VCaP (cell line): ENCODE measurements around the gene C19orf67.

Source experiments
- H3K27ac ChIP-seq: fragments of 450-650 bp; 2 replicates; pipeline ENCODE4 v1.5.1; 2017
- TF ChIP-seq, protein P1 (sequence below): fragments of 450-650 bp; conservative IDR thresholded peaks from 2 replicates; pipeline ENCODE4 v1.5.1; 2017; ENCODE audit warnings: mild to moderate bottlenecking, moderate library complexity

Gene C19orf67

GRCh38 chr19:14114439-14114838, 28.9 kb upstream of the C19orf67 start:
- TF ChIP-seq, protein P1, sequence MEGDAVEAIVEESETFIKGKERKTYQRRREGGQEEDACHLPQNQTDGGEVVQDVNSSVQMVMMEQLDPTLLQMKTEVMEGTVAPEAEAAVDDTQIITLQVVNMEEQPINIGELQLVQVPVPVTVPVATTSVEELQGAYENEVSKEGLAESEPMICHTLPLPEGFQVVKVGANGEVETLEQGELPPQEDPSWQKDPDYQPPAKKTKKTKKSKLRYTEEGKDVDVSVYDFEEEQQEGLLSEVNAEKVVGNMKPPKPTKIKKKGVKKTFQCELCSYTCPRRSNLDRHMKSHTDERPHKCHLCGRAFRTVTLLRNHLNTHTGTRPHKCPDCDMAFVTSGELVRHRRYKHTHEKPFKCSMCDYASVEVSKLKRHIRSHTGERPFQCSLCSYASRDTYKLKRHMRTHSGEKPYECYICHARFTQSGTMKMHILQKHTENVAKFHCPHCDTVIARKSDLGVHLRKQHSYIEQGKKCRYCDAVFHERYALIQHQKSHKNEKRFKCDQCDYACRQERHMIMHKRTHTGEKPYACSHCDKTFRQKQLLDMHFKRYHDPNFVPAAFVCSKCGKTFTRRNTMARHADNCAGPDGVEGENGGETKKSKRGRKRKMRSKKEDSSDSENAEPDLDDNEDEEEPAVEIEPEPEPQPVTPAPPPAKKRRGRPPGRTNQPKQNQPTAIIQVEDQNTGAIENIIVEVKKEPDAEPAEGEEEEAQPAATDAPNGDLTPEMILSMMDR, result no peak
- no peak overlapping the region for H3K27ac ChIP-seq

GRCh38 chr19:14113762-14114414, 28.3 kb upstream of the C19orf67 start:
- TF ChIP-seq, protein P1, result no peak
- H3K27ac ChIP-seq, result no peak overlapping the region

DNA sequence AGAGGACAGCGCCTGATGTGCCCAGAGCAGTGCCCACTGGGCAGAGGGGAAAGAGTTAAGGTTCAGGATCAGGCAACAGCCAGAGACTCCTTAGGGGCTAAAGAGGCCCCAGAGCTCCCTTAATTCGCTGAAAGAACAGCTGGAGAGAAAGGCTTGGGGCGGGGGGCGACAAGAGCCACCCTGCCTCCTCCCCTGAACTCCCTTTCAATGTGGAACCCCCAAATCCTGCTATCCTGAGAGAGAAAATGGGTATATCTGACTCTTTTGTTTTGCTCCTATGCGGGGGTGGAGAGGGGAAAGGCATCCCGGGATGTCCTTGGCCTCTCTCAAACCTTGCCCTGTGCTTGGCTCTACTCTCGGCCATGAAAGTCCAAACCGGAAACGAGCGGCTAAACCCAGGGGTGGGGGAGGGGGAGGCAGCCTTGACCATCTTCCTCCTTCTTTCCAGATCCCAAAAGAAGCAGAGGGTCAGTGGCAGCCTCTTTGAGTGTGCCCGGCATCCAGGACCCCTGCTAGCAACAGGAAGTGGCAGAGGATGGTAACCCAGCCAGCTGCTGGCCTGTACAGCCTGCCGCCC, 27.3 kb upstream of the C19orf67 start:
- TF ChIP-seq, protein P1, result no peak
- no peak overlapping the region for H3K27ac ChIP-seq

DNA sequence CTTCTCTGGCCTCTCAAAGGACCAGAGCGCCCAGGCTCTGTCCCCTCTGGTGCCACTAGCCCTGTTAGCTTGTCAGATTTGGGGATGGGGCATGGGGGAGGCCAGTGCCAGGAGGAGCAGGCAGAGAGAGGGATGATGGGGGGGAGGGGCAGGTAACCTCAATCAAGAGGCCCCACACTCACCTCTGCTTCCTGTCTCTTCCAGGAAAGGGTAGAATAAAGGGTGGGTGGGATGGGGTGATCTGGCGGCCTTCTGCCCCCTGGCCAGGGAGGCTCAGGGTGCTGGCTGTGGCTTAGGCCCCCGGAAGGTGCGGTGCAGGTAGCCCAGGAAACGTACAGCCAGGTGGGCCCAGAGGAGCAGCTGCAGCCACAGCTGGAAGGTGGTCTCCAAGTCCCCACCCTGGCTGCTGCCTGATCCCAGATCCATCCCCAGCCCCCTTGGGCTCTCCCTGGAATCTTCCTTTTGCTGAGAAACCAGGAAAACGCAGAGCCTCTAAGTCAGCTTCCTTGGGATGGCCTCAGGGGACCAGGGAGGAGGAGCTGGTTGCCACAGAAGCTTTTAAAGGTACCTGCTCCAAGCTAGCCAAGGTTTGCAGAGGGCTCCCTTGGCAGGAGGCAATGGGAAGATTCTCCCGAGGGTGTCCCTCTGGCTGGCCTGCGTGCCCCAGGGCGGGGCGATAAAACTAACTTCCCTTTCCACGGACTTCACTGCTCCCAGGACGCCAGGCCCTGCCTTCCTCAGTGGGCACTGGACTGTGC, 26.6 kb upstream of the C19orf67 start:
- TF ChIP-seq, protein P1, result no peak
- no peak overlapping the region for H3K27ac ChIP-seq

GRCh38 chr19:14111486-14111885, 25.9 kb upstream of the C19orf67 start:
- no peak overlapping the region for H3K27ac ChIP-seq

DNA sequence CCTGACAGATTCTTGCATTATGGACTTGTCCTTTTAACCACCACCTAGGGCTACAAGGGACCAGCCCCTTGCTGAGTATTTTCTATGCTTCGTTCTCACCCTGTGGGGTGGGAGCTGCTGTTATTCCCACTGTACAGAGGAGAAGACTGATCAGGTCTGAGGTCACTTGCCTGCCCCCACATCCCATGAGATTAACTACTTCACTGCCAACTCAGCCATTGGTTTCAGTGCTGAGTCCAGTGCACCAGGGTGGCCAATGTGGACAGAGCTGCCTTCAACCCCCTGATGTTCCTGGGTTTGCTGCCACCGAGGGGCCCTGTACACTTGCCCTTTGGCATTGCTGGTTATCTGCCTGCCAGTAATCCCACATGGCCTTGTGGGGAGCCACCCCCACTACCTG, 25.1 kb upstream of the C19orf67 start:
- TF ChIP-seq, protein P1, result no peak
- H3K27ac ChIP-seq, result no peak overlapping the region

More at GRCh38 chr19:14111486-14111885, 25.9 kb upstream of the C19orf67 start:
- TF ChIP-seq, protein P1, result no peak
